ENCODE data around the gene MXD1. TPM values are rescaled to one million over a fixed set of nuclear protein-coding genes. Genes with fewer than 3 reads are reported as not detected.
"Not testable (repeated sequence)": the region's sequence is repeated elsewhere in the genome, so short reads cannot be mapped to it uniquely, and the experiment has no call there.

Gene MXD1
- total RNA-seq, 1 donor from 2014 or later: 3.5 TPM

- TF ChIP-seq CTCF (IDR thresholded peaks at IDR 0.05; ENCODE audit: borderline replicate concordance): no peak
- H3K9me3 ChIP-seq (replicated peaks): no peaks in the 10 kb centered on the region
- intact Hi-C loops (cut with micrococcal nuclease): no loop called here
- DNase-seq: no peak
- peaks cover 19% of the 10 kb centered on the region for H3K36me3 ChIP-seq
- no peak overlapping the region for H3K4me3 ChIP-seq
- H3K27ac ChIP-seq (replicated peaks): no peak overlapping the region
- peaks cover 9% of the 10 kb centered on the region for H3K27me3 ChIP-seq (ENCODE audit: low read depth)
- H3K4me1 ChIP-seq: no peaks in the 10 kb centered on the region
Measured at GRCh38 chr2:69946351-69947324, 31.7 kb downstream of the MXD1 start.

GRCh38 chr2:69947325-69947931 is 32.5 kb downstream of the MXD1 start:
- peaks cover 11% of the 10 kb centered on the region for H3K36me3 ChIP-seq
- no peak overlapping the region for H3K4me3 ChIP-seq
- H3K27ac ChIP-seq (replicated peaks): no peak overlapping the region
- intact Hi-C loops (cut with micrococcal nuclease): no loop called here
- no peaks in the 10 kb centered on the region for H3K9me3 ChIP-seq (replicated peaks)
- no peak for TF ChIP-seq CTCF (IDR thresholded peaks at IDR 0.05; ENCODE audit: borderline replicate concordance)
- no peaks in the 10 kb centered on the region for H3K4me1 ChIP-seq
- H3K27me3 ChIP-seq (ENCODE audit: low read depth): peaks cover 9% of the 10 kb centered on the region
- no peak for DNase-seq

- H3K9me3 ChIP-seq (replicated peaks): no peaks in the 10 kb centered on the region
- no peak overlapping the region for H3K4me3 ChIP-seq
- peaks cover 4% of the 10 kb centered on the region for H3K36me3 ChIP-seq
- H3K4me1 ChIP-seq: no peaks in the 10 kb centered on the region
- DNase-seq: no peak
- no peak for TF ChIP-seq CTCF (IDR thresholded peaks at IDR 0.05; ENCODE audit: borderline replicate concordance)
- peaks cover 9% of the 10 kb centered on the region for H3K27me3 ChIP-seq (ENCODE audit: low read depth)
- intact Hi-C loops (cut with micrococcal nuclease): no loop called here
- H3K27ac ChIP-seq (replicated peaks): no peak overlapping the region
Measured at GRCh38 chr2:69948032-69948962, 33.4 kb downstream of the MXD1 start.

- Histone ChIP-seq H3K9me3 (replicated peaks) (no peaks in the 10 kb centered on the region), H3K27me3 (ENCODE audit: low read depth) (peaks cover 9% of the 10 kb centered on the region), H3K4me1 (no peaks in the 10 kb centered on the region), H3K27ac (replicated peaks) (no peak overlapping the region), H3K36me3 (no peaks in the 10 kb centered on the region), H3K4me3 (no peak overlapping the region)
- DNase-seq: no peak
- no peak for TF ChIP-seq CTCF (IDR thresholded peaks at IDR 0.05; ENCODE audit: borderline replicate concordance)
- intact Hi-C loops (cut with micrococcal nuclease): no loop called here
Measured at GRCh38 chr2:69948963-69949645, 34.2 kb downstream of the MXD1 start.

- Histone ChIP-seq H3K9me3 (replicated peaks) (no peaks in the 10 kb centered on the region), H3K27ac (replicated peaks) (no peak overlapping the region), H3K36me3 (no peaks in the 10 kb centered on the region), H3K27me3 (ENCODE audit: low read depth) (peaks cover 9% of the 10 kb centered on the region), H3K4me3 (no peak overlapping the region), H3K4me1 (no peaks in the 10 kb centered on the region)
- DNase-seq: no peak
- TF ChIP-seq CTCF (IDR thresholded peaks at IDR 0.05; ENCODE audit: borderline replicate concordance): no peak
- intact Hi-C loops (cut with micrococcal nuclease): no loop called here
Measured at GRCh38 chr2:69950241-69950640, 35.3 kb downstream of the MXD1 start.

GRCh38 chr2:69950671-69951070 is 35.8 kb downstream of the MXD1 start:
- H3K4me1 ChIP-seq; H3K27ac ChIP-seq (replicated peaks); intact Hi-C loops (cut with micrococcal nuclease); H3K27me3 ChIP-seq (ENCODE audit: low read depth); H3K4me3 ChIP-seq; H3K9me3 ChIP-seq (replicated peaks); DNase-seq; H3K36me3 ChIP-seq: not testable (repeated sequence)
